OCI-LY3 (cell line): ENCODE measurements around the gene KLF3.

Experiments
- CTCF ChIP-seq: fragments of 200-600, 300-600 bp; sonication (generic); IDR thresholded peaks from 2 replicates; pipeline ENCODE4 v1.5.1; 2014; ENCODE audit warnings: antibody characterized with exemption, low read length, low read depth
- EZH2phosphoT487 ChIP-seq: fragments of 200-600 bp; shearing (Covaris generic); IDR thresholded peaks from 2 replicates; pipeline ENCODE4 v1.6.1; 2018; ENCODE audit warnings: antibody characterized with exemption, mixed run types, low read depth

GRCh38 chr4:38663801-38664705, at the start of gene KLF3:
- no peak for TF ChIP-seq EZH2phosphoT487
- no peak for TF ChIP-seq CTCF
